Lower leg skin (tissue), 4 donors: ENCODE data around the gene POU5F1. TPM values are rescaled to one million over a fixed set of nuclear protein-coding genes. Genes with fewer than 3 reads are reported as not detected.
"Not testable (repeated sequence)": the region's sequence is repeated elsewhere in the genome, so short reads cannot be mapped to it uniquely, and the experiment has no call there.

Experiments
- DNase-seq, 2 donors: peaks; one replicate each; pipeline ENCODE4 v3.0.0-alpha.2; 2019; ENCODE audit warnings: low spot score in 2 of 2
- H3K4me3 ChIP-seq: fragments of 200-600 bp; sonication (generic); 2 replicates; pipeline ENCODE4 v1.5.1; 2017; ENCODE audit warnings: mild to moderate bottlenecking, low read depth; ENCODE audit not compliant: poor library complexity, severe bottlenecking
- POLR2A ChIP-seq, 2 donors: fragments of 450-650 bp; IDR thresholded peaks; one replicate each; pipeline ENCODE4 v1.6.1; 2016 to 2017; ENCODE audit warnings: antibody characterized with exemption in 2 of 2, mild to moderate bottlenecking in 1 of 2, moderate library complexity in 1 of 2
- WGBS, 2 donors: methylation state at CpG; one replicate each; pipeline ENCODE4 v1.1.5; 2018; 5-methylcytosine and 5-hydroxymethylcytosine counted together
- intact Hi-C: fragments of 100-400 bp; cut with DNase I; formaldehyde crosslinking; loops from one replicate; pipeline ENCODE4 v1.15.0; 2023; ENCODE audit warnings: low total_unique reads
- total RNA-seq, 4 donors: library from RNA; depleted of rRNA; stranded (reverse); fragments of >200 nt; gene quantifications; one replicate each; pipeline ENCODE4 v1.1.0, GENCODE V29; 2016
- TF ChIP-seq, protein P1 (sequence below), 3 donors: fragments of 450-650 bp; IDR thresholded peaks; one replicate each; pipeline ENCODE4 v1.5.1; 2016; ENCODE audit warnings: antibody characterized with exemption in 3 of 3, mild to moderate bottlenecking in 3 of 3, moderate library complexity in 2 of 3

The POU5F1 gene
- total RNA-seq, 4 donors from 2014 or later: 0.47 to 5.2 (median 3.3) TPM

DNA sequence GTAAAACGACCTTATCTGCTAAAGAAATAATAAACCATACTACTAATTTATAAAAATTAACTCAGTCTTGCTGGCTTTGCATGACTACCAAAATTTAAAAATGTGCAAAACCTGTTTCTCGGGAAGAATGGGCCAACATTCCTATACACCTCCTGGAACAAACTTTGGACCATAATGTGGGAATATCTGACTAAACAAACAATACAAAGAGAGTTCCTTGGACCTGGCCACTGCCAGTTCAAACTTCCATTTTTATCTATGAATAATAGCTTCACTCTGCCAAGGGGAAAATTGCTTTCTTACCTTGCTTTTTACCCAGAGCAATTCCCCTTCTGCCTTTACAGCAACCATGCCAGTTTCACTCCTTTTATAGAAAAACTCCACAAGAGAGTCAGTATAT is 38.7 kb upstream of the POU5F1 start:
- no peak for TF ChIP-seq POLR2A (IDR thresholded peaks at IDR 0.05)
- TF ChIP-seq, protein P1, sequence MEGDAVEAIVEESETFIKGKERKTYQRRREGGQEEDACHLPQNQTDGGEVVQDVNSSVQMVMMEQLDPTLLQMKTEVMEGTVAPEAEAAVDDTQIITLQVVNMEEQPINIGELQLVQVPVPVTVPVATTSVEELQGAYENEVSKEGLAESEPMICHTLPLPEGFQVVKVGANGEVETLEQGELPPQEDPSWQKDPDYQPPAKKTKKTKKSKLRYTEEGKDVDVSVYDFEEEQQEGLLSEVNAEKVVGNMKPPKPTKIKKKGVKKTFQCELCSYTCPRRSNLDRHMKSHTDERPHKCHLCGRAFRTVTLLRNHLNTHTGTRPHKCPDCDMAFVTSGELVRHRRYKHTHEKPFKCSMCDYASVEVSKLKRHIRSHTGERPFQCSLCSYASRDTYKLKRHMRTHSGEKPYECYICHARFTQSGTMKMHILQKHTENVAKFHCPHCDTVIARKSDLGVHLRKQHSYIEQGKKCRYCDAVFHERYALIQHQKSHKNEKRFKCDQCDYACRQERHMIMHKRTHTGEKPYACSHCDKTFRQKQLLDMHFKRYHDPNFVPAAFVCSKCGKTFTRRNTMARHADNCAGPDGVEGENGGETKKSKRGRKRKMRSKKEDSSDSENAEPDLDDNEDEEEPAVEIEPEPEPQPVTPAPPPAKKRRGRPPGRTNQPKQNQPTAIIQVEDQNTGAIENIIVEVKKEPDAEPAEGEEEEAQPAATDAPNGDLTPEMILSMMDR (IDR thresholded peaks at IDR 0.05): no peak
- no peak for DNase-seq
- 33 to 42% methylated on average over 2 of the region's 2 CpGs for WGBS, 2 donors
- H3K4me3 ChIP-seq: no peak overlapping the region
- intact Hi-C loops: no loop called here

DNA sequence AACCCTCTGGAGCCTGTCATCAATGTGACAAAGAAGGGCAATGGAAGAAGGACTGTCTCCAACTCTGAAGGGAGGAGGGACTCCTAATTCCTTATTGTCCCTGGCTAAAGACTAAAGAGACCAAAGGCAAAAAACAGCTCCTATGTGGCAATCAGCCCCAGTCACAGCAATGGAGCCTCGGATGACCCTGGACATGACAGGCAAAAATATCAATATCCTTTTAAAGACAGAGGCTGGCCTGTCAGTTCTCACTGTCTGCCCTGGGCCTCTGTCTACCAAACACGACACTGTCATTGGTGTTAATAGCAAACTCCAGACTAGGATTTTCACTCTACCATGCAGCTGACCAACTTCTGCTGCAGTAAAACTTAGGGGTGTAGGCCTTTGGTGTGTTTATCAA is 38.0 kb upstream of the POU5F1 start:
- intact Hi-C loops: no loop called here
- TF ChIP-seq POLR2A (IDR thresholded peaks at IDR 0.05): no peak
- TF ChIP-seq, protein P1 (IDR thresholded peaks at IDR 0.05): no peak

DNA sequence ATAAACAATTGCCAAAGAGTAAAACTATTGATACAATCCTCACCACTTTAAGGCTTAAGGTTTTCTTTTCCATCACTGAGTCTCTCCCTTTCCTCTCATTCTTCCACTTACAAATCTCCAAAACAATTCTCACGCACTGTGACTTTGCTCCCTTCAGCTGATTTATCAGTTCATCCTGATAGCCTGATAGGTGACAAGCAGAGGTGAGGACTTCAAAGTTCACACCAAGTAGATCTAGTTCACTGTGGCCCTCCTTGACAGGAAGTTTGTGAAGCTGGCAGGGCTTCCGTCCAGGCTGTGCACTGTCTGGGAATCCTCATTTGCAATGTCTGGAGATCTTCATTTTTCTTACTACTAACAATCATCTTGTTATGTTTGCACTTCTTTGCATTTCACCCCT is 35.2 kb upstream of the POU5F1 start:
- TF ChIP-seq POLR2A (IDR thresholded peaks at IDR 0.05): no peak
- TF ChIP-seq, protein P1 (IDR thresholded peaks at IDR 0.05): no peak
- intact Hi-C loops: no loop called here
- DNase-seq: no peak
- 77 to 88% methylated on average over 2 of the region's 2 CpGs for WGBS, 2 donors
- no peak overlapping the region for H3K4me3 ChIP-seq

More for the DNA sequence above, 38.0 kb upstream of the POU5F1 start:
- 49 to 60% methylated on average over 2 of the region's 2 CpGs for WGBS, 2 donors
- H3K4me3 ChIP-seq: no peak overlapping the region
- DNase-seq: no peak

DNA sequence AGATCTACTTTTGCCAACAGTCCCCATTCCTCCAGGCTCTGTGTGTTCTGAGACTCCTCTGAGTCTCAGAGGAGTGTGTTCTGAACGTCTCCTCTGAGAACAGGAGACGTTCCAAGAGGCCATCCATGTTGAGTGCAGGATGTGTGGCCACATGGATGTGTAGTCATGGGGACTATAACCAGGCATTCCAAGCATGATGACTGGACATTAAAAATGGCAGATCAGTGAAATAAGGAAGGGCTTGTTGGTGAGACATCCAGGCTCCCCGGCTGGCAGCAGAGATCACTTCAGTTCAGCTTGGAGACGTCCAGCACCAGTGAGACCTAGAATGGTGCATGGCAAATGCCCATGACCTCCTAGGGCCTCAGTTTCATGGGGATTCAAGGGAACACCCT is 34.3 kb upstream of the POU5F1 start:
- 80 to 83% methylated on average over 4 of the region's 4 CpGs for WGBS, 2 donors
- TF ChIP-seq, protein P1 (IDR thresholded peaks at IDR 0.05): no peak
- intact Hi-C loops: no loop called here
- H3K4me3 ChIP-seq: no peak overlapping the region
- DNase-seq: no peak

GRCh38 chr6:31203345-31203979 is 33.0 kb upstream of the POU5F1 start:
- intact Hi-C loops: no loop called here
- TF ChIP-seq POLR2A (IDR thresholded peaks at IDR 0.05): no peak
- no peak overlapping the region for H3K4me3 ChIP-seq
- WGBS, 2 donors: 18 to 21% methylated on average over 5 of the region's 5 CpGs
- no peak for DNase-seq

DNA sequence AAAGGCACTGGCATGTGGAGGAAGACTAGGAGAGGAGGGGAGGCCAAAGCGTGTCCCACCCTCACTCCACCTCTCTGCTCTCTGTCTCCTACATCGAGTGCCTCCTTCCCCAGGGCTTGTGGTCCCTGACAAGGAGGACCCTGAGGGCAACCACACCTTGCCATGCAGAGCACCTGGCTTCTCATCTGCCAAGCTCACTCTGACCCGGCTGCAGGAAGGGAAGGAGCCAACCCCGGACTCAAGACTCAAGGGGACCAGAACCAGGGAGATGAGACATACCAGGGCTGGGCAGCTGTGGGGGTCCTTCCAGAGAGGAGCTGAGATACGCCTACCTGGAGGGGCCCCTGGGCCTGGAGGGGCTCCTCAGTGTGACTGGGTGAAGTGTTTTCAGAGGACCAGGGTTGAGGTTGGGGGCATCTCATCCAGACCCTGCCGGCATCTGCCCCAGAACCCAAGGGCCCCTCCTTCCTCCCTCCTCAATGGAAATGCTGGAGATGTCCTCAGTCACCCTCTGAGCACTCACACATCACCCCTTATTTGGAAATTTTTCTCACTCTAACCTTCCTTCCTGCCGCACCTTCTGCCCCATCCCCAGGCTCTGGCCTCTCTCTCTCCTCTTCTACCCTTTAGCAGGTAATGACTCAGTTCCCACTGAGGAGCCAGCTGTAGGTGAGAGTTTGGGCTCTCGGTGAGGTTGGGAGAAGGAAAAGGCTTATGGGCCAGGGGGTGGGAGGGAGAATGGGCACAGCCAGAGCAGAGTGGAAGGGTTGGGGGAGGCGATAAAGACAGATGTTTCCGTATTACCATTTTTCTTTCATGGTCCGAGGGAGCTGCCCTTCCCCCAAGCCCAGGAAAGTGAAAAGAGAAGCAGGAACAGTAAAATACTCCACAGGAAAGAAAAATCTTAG is 32.0 kb upstream of the POU5F1 start:
- intact Hi-C loops: no loop called here
- no peak for DNase-seq
- 47 to 54% methylated on average over 11 of the region's 11 CpGs for WGBS, 2 donors
- TF ChIP-seq POLR2A (IDR thresholded peaks at IDR 0.05): no peak
- TF ChIP-seq, protein P1 (IDR thresholded peaks at IDR 0.05): no peak
- H3K4me3 ChIP-seq: no peak overlapping the region

GRCh38 chr6:31199105-31199452 is 28.6 kb upstream of the POU5F1 start:
- intact Hi-C loops: loop anchor here (5.0 kb wide), 1 partner anchor 168 kb away; no protein-coding TSS in a partner anchor
- WGBS, 2 donors: 90 to 92% methylated on average over 4 of the region's 4 CpGs
- not testable (repeated sequence) for DNase-seq, H3K4me3 ChIP-seq
